LNCAP (cell line): ENCODE results near the gene AQP10.

Source experiments
- TF ChIP-seq, protein P1 (sequence below): fragments of 450-650 bp; IDR thresholded peaks from 2 replicates; pipeline ENCODE4 v1.5.1; 2017; ENCODE audit warnings: mild to moderate bottlenecking

Gene AQP10

GRCh38 chr1:154361357-154361756 is 40.5 kb downstream of the AQP10 start:
- TF ChIP-seq, protein P1, sequence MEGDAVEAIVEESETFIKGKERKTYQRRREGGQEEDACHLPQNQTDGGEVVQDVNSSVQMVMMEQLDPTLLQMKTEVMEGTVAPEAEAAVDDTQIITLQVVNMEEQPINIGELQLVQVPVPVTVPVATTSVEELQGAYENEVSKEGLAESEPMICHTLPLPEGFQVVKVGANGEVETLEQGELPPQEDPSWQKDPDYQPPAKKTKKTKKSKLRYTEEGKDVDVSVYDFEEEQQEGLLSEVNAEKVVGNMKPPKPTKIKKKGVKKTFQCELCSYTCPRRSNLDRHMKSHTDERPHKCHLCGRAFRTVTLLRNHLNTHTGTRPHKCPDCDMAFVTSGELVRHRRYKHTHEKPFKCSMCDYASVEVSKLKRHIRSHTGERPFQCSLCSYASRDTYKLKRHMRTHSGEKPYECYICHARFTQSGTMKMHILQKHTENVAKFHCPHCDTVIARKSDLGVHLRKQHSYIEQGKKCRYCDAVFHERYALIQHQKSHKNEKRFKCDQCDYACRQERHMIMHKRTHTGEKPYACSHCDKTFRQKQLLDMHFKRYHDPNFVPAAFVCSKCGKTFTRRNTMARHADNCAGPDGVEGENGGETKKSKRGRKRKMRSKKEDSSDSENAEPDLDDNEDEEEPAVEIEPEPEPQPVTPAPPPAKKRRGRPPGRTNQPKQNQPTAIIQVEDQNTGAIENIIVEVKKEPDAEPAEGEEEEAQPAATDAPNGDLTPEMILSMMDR = no peak

- TF ChIP-seq, protein P1 = no peak
Measured at GRCh38 chr1:154371436-154371835, 50.5 kb downstream of the AQP10 start.
